RWPE2 (cell line): ENCODE data around the gene CAPZB.

Experiments
- ATAC-seq: fragments of 200-7000 bp; cut with Tn5 transposase; 3 replicates; pipeline ENCODE4 v1.9.1; 2021; ENCODE audit warnings: low read depth
- DNase-seq: peaks from one replicate; pipeline ENCODE4 v3.0.0-alpha.2; 2020; ENCODE audit warnings: low spot score
- H3K27ac ChIP-seq: fragments of 450-650 bp; 2 replicates; pipeline ENCODE4 v1.5.1; 2017; ENCODE audit warnings: mild to moderate bottlenecking; ENCODE audit not compliant: poor library complexity, severe bottlenecking
- H3K27me3 ChIP-seq: fragments of 250-450 bp; sonication (Bioruptor Pico); 2 replicates; pipeline ENCODE4 v1.5.1; 2021; ENCODE audit warnings: mild to moderate bottlenecking, moderate library complexity; ENCODE audit not compliant: insufficient read depth, poor library complexity, severe bottlenecking
- H3K36me3 ChIP-seq: fragments of 250-450 bp; sonication (Bioruptor Pico); 2 replicates; pipeline ENCODE4 v1.5.1; 2020; ENCODE audit warnings: low read depth, mild to moderate bottlenecking, moderate library complexity
- H3K4me1 ChIP-seq: fragments of 250-450 bp; sonication (Bioruptor Pico); 2 replicates; pipeline ENCODE4 v1.5.1; 2021; ENCODE audit warnings: mild to moderate bottlenecking, moderate library complexity; ENCODE audit not compliant: insufficient read depth, poor library complexity, severe bottlenecking
- H3K4me3 ChIP-seq: fragments of 250-450 bp; sonication (Bioruptor Pico); 2 replicates; pipeline ENCODE4 v1.5.1; 2021; ENCODE audit warnings: mild to moderate bottlenecking, moderate library complexity; ENCODE audit not compliant: severe bottlenecking
- H3K9me3 ChIP-seq: fragments of 250-450 bp; sonication (Bioruptor Pico); 2 replicates; pipeline ENCODE4 v1.5.1; 2021; ENCODE audit warnings: mild to moderate bottlenecking, moderate library complexity; ENCODE audit not compliant: severe bottlenecking
- TF ChIP-seq, protein P1 (sequence below): fragments of 450-650 bp; IDR thresholded peaks from one replicate; pipeline ENCODE4 v1.5.1; 2017; ENCODE audit warnings: mild to moderate bottlenecking, moderate library complexity; ENCODE audit not compliant: poor library complexity, severe bottlenecking

CAPZB gene

DNA sequence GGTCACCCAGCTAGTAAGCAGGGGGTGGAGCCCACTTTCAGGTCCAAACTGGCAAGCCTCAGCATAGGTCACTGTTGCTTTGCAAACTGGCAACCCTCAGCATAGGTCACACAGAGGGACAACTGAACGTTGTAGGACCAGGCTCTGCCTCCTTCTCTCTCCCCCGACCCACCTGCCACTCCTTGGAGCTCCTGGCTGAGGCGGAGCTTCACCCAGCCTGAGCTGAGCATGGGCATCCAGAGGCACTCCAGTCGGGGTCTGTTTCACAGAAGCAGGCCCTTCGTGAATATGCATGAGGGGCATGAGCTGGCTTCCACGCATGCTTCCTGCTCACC lies 24.2 kb downstream of the CAPZB start:
- peaks cover 5% of the 10 kb centered on the region for H3K36me3 ChIP-seq
- no peaks in the 10 kb centered on the region for H3K9me3 ChIP-seq
- H3K4me3 ChIP-seq = no peak overlapping the region
- H3K27me3 ChIP-seq = no peaks in the 10 kb centered on the region
- ATAC-seq = no peak
- DNase-seq = no peak
- H3K27ac ChIP-seq = no peak overlapping the region
- TF ChIP-seq, protein P1, sequence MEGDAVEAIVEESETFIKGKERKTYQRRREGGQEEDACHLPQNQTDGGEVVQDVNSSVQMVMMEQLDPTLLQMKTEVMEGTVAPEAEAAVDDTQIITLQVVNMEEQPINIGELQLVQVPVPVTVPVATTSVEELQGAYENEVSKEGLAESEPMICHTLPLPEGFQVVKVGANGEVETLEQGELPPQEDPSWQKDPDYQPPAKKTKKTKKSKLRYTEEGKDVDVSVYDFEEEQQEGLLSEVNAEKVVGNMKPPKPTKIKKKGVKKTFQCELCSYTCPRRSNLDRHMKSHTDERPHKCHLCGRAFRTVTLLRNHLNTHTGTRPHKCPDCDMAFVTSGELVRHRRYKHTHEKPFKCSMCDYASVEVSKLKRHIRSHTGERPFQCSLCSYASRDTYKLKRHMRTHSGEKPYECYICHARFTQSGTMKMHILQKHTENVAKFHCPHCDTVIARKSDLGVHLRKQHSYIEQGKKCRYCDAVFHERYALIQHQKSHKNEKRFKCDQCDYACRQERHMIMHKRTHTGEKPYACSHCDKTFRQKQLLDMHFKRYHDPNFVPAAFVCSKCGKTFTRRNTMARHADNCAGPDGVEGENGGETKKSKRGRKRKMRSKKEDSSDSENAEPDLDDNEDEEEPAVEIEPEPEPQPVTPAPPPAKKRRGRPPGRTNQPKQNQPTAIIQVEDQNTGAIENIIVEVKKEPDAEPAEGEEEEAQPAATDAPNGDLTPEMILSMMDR = no peak
- H3K4me1 ChIP-seq = peaks cover 7% of the 10 kb centered on the region

DNA sequence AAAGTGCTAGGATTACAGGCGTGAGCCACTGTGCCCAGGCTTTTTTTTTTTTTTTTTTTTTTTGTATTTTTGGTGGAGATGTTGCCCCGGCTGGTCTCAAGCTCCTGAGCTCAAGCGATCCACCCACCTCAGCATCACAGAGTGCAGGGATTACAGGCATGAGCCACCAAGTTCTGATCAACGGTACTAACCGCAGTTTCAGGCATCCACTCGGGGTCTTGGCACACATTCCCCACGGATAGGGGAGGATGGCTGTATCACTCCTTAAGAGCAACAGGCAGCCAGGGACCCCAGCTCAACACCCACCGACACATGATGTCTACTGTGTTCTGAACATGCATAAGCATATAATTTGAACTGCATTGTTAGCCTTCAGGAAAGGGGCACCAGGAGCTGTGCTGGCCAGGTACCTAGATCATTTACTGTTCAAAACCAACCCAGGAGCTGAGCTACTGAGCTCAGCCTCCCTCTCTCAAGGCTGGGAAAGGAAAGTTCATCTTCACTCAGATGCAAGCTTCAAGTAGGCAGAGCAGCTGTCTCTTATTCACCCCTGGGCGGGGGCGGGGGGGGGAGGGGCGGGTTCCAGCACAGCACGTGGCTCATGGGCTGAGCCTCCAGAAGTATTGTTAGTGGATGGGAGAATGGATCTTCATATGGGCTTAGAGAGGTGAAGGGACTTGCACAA lies 24.7 kb downstream of the CAPZB start:
- no peaks in the 10 kb centered on the region for H3K9me3 ChIP-seq
- no peak overlapping the region for H3K27ac ChIP-seq
- peaks cover 7% of the 10 kb centered on the region for H3K4me1 ChIP-seq
- H3K27me3 ChIP-seq = no peaks in the 10 kb centered on the region
- H3K36me3 ChIP-seq = peaks cover 3% of the 10 kb centered on the region
- no peak for DNase-seq
- no peak overlapping the region for H3K4me3 ChIP-seq
- TF ChIP-seq, protein P1 = no peak
- ATAC-seq = no peak

DNA sequence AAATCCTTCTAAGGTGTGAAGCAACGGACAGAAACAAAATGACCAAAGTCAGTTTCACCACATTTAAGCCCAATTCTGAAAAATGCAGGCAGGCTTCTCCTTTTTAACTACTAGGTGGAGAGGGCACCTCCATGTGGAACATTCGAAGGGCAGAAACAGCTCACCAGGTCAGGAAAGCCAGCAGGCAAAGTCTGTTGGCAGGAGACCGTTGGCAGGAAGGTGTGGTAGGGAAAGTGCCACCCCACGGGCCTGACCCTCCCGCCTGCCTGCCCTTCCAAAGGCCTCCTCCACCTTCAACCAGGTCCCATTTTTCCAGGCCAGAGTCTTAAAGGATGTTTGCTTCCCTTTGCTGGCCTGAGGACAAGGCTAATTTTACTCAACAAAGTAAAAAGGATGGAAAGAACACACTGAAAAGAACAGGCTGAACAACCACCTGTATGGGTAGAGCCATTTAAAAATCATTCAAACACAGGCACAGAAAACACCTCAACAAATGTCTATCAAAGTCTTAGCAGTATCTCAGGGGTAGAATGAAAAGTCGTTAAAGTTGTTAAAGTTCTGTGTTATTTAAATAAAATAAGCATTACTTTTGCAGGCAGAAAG lies 26.4 kb downstream of the CAPZB start:
- TF ChIP-seq, protein P1 = no peak
- ATAC-seq (peak; percentile 27; the same call in 1 of the 3 replicates), DNase-seq (no peak)
- peaks cover 3% of the 10 kb centered on the region for H3K36me3 ChIP-seq
- H3K27me3 ChIP-seq = no peaks in the 10 kb centered on the region
- no peaks in the 10 kb centered on the region for H3K9me3 ChIP-seq
- no peak overlapping the region for H3K4me3 ChIP-seq
- H3K4me1 ChIP-seq = peaks cover 7% of the 10 kb centered on the region
- no peak overlapping the region for H3K27ac ChIP-seq

GRCh38 chr1:19457607-19458006 lies 27.7 kb downstream of the CAPZB start:
- Histone ChIP-seq H3K27ac (no peak overlapping the region), H3K4me1 (peaks cover 7% of the 10 kb centered on the region)

More at GRCh38 chr1:19457607-19458006, 27.7 kb downstream of the CAPZB start:
- ATAC-seq (no peak), DNase-seq (no peak)
- H3K36me3 ChIP-seq = peaks cover 3% of the 10 kb centered on the region
- no peaks in the 10 kb centered on the region for H3K27me3 ChIP-seq
- TF ChIP-seq, protein P1 = no peak
- H3K4me3 ChIP-seq = no peak overlapping the region
- no peaks in the 10 kb centered on the region for H3K9me3 ChIP-seq
